T-cell (primary cell): ENCODE data around the gene ACTL6B. TPM values are rescaled to one million over a fixed set of nuclear protein-coding genes. Genes with fewer than 3 reads are reported as not detected.

Experiments
- ATAC-seq, 4 experiments: fragments of 200-7000 bp in 3 of 4; fragments of 150-1000 bp in 1 of 4; cut with Tn5 transposase; replicated peaks in 1 of 4; 1 replicate in 3 of 4; 2 replicates in 1 of 4; pipeline ENCODE4 v1.10.0; 2021; ENCODE audit warnings: moderate library complexity in 3 of 4, mild to moderate bottlenecking in 2 of 4, moderate number of reproducible peaks in 1 of 4
- CTCF ChIA-PET, 2 donors: fragments of 300-600 bp; sonication (Branson Sonifier 250); formaldehyde crosslinking; loops; one replicate each; lab custom pipeline; 2022; ENCODE audit warnings: antibody characterized with exemption in 2 of 2; lab: Charles Lee
- POLR2A ChIA-PET, 2 donors: fragments of 300-600 bp; sonication (Branson Sonifier 250); formaldehyde crosslinking; loops; one replicate each; lab custom pipeline; 2022; ENCODE audit warnings: antibody characterized with exemption in 2 of 2; lab: Charles Lee
- DNase-seq, 35 experiments: peaks; one replicate each; pipeline versions ENCODE4 v3.0.0 to v3.0.0-alpha.2; 2013 to 2023
- H3K27ac ChIP-seq: one replicate; pipeline ENCODE4 v1.5.1; 2013; ENCODE audit warnings: low read length
- H3K27me3 ChIP-seq, 2 experiments: replicated peaks in 1 of 2; 1 replicate in 1 of 2; 2 replicates in 1 of 2; pipeline versions ENCODE4 v1.6.1 to v1.7.0; 2013; ENCODE audit warnings: low read length in 1 of 2, mixed read lengths in 1 of 2; ENCODE audit not compliant: control insufficient read depth in 2 of 2, insufficient read depth in 2 of 2; ENCODE audit errors: extremely low read depth in 1 of 2
- H3K36me3 ChIP-seq, 2 donors: 1 replicate in 1 of 2; 2 replicates in 1 of 2; pipeline versions ENCODE4 v1.6.1 to v1.7.0; 2013; ENCODE audit warnings: low read length in 1 of 2; ENCODE audit not compliant: control insufficient read depth in 2 of 2, insufficient read depth in 1 of 2; ENCODE audit errors: extremely low read depth in 1 of 2
- H3K4me1 ChIP-seq, 2 experiments: 1 replicate in 1 of 2; 2 replicates in 1 of 2; pipeline versions ENCODE4 v1.6.1 to v1.7.0; 2013; ENCODE audit warnings: low read length in 2 of 2, mixed read lengths in 1 of 2; ENCODE audit not compliant: insufficient read depth in 2 of 2, control insufficient read depth in 1 of 2; ENCODE audit errors: extremely low read depth in 1 of 2
- H3K4me3 ChIP-seq, 2 donors: 1 replicate in 1 of 2; 2 replicates in 1 of 2; pipeline versions ENCODE4 v1.5.1 to v1.7.0; 2013; ENCODE audit warnings: mild to moderate bottlenecking in 2 of 2, low read length in 1 of 2, moderate library complexity in 1 of 2; ENCODE audit not compliant: control insufficient read depth in 1 of 2; ENCODE audit errors: extremely low read depth in 1 of 2
- H3K9me3 ChIP-seq: 2 replicates; pipeline ENCODE4 v1.7.0; 2013
- H3K27ac Mint-ChIP-seq, 2 donors: one replicate each; pipeline ENCODE4 v1.8.0; 2020 to 2021; ENCODE audit warnings: mild to moderate bottlenecking in 2 of 2, mixed read lengths in 2 of 2
- H3K27me3 Mint-ChIP-seq, 2 donors: one replicate each; pipeline ENCODE4 v1.8.0; 2021 to 2022; ENCODE audit warnings: mixed read lengths in 2 of 2
- H3K36me3 Mint-ChIP-seq: one replicate; pipeline ENCODE4 v1.8.0; 2021; ENCODE audit warnings: mixed read lengths
- H3K4me1 Mint-ChIP-seq, 3 donors: one replicate each; pipeline ENCODE4 v1.8.0; 2020 to 2022; ENCODE audit warnings: mixed read lengths in 3 of 3, mild to moderate bottlenecking in 1 of 3
- H3K4me3 Mint-ChIP-seq, 3 donors: one replicate each; pipeline ENCODE4 v1.8.0; 2020 to 2022; ENCODE audit warnings: mild to moderate bottlenecking in 3 of 3, mixed read lengths in 3 of 3, moderate library complexity in 3 of 3
- H3K9me3 Mint-ChIP-seq, 3 donors: one replicate each; pipeline ENCODE4 v1.8.0; 2020 to 2022; ENCODE audit warnings: mixed read lengths in 3 of 3
- WGBS: methylation state at CpG from one replicate; pipeline ENCODE4 v1.1.5; 2013; ENCODE audit warnings: missing lambda C conversion rate; ENCODE audit not compliant: insufficient coverage; 5-methylcytosine and 5-hydroxymethylcytosine counted together
- total RNA-seq, 35 experiments: library from RNA in 6 of 35; stranded (reverse) in 6 of 35; fragments of 120-200 nt in 1 of 35; gene quantifications; one replicate each; pipeline versions ENCODE4 v1.2.1 to v1.2.4 and lab custom pipeline; 2013 to 2026

The ACTL6B gene
- total RNA-seq, 5 donors from 2014 or later (not counting 1 experiment from before 2014, with no cell fraction given) = not detected

DNA sequence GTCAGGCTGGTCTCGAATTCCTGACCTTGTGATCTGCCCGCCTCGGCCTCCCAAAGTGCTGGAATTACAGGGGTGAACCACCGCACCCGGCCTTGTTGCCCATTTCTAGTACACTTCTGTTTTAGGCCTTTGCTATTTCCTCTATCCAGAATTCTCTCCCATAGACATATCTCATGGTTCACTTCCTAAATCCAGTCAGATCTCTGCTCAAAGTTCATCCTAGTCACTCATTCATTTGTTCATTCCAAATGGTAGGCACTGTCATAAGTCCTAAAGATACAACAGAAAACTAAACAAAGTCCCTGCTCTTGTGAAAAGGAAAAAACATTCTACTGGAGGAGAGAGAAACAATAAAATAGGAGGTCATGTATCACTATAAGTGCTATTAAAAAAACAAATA, 46.3 kb downstream of the ACTL6B start:
- H3K27me3 ChIP-seq = peaks cover 0 to 3% of the 10 kb centered on the region in 2 experiments
- H3K9me3 ChIP-seq = no peaks in the 10 kb centered on the region
- H3K27ac Mint-ChIP-seq = peak overlapping the region in 1 of 2 donors; percentile 47
- H3K27ac ChIP-seq = no peak overlapping the region
- H3K4me1 ChIP-seq = peaks cover 13 to 41% of the 10 kb centered on the region in 2 experiments
- no peak overlapping the region for H3K4me3 ChIP-seq
- DNase-seq (no peak), ATAC-seq (no peak)
- H3K9me3 Mint-ChIP-seq = no peaks in the 10 kb centered on the region
- POLR2A ChIA-PET = interaction anchor here in 1 of 2 donors (0.6 kb wide), 1 partner anchor 26 kb away, joined by 8 read pairs; no protein-coding TSS in a partner anchor
- H3K36me3 ChIP-seq = no peaks in the 10 kb centered on the region
- 91% methylated on average over 5 of the region's 5 CpGs for WGBS
- H3K4me1 Mint-ChIP-seq = peaks cover 23 to 37% (median 32%) of the 10 kb centered on the region in 3 donors
- peaks cover 3% of the 10 kb centered on the region for H3K36me3 Mint-ChIP-seq
- CTCF ChIA-PET = interaction anchor here in 1 of 2 donors (0.7 kb wide), 1 partner anchor 25 kb away, joined by 5 read pairs; no protein-coding TSS in a partner anchor
- H3K27me3 Mint-ChIP-seq = no peaks in the 10 kb centered on the region
- H3K4me3 Mint-ChIP-seq = no peak overlapping the region

GRCh38 chr7:100607111-100607510, 49.1 kb downstream of the ACTL6B start:
- H3K27ac Mint-ChIP-seq = peak overlapping the region in 1 of 2 donors; percentile 25
- peaks cover 16 to 29% (median 20%) of the 10 kb centered on the region in 3 donors for H3K4me1 Mint-ChIP-seq
- H3K4me1 ChIP-seq = peaks cover 11 to 34% of the 10 kb centered on the region in 2 experiments
- WGBS = 87% methylated on average over 4 of the region's 8 CpGs
- CTCF ChIA-PET = interaction anchor here in 1 of 2 donors (1.4 kb wide), 1 partner anchor 84 kb away, joined by 5 read pairs; no protein-coding TSS in a partner anchor
- ATAC-seq (no peak), DNase-seq (no peak)
- POLR2A ChIA-PET = no interaction called here
- H3K9me3 Mint-ChIP-seq = no peaks in the 10 kb centered on the region
- H3K27ac ChIP-seq = no peak overlapping the region
- peak overlapping the region in 1 of 3 donors; percentile 29 for H3K4me3 Mint-ChIP-seq
- H3K36me3 ChIP-seq = no peaks in the 10 kb centered on the region
- H3K4me3 ChIP-seq = no peak overlapping the region
- peaks cover 0 to 7% of the 10 kb centered on the region in 2 experiments for H3K27me3 ChIP-seq
- no peaks in the 10 kb centered on the region for H3K9me3 ChIP-seq
- H3K27me3 Mint-ChIP-seq = no peaks in the 10 kb centered on the region
- H3K36me3 Mint-ChIP-seq = no peaks in the 10 kb centered on the region

- H3K27ac Mint-ChIP-seq = peak overlapping the region in 1 of 2 donors; percentile 28
These were observed 49.9 kb downstream of the ACTL6B start for GRCh38 chr7:100606313-100606712.

GRCh38 chr7:100604976-100605911, 51.0 kb downstream of the ACTL6B start:
- DNase-seq (peak in 22 of 35 experiments; percentile 14 to 62 (median 40)), ATAC-seq (peak; percentile 2 to 35 (median 8))
- Histone ChIP-seq H3K27me3 (peaks cover 0 to 7% of the 10 kb centered on the region in 2 experiments), H3K4me3 (peak overlapping the region; percentile 84 to 88), H3K4me1 (peaks cover 11 to 30% of the 10 kb centered on the region in 2 experiments), H3K36me3 (no peaks in the 10 kb centered on the region), H3K27ac (no peak overlapping the region), H3K9me3 (no peaks in the 10 kb centered on the region)
- Mint-ChIP-seq H3K27ac (peak overlapping the region; percentile 57 to 73), H3K4me1 (peaks cover 13 to 23% (median 16%) of the 10 kb centered on the region in 3 donors), H3K4me3 (peak overlapping the region; percentile 79 to 90 (median 85)), H3K9me3 (no peaks in the 10 kb centered on the region), H3K36me3 (no peaks in the 10 kb centered on the region), H3K27me3 (no peaks in the 10 kb centered on the region)
- 1% methylated on average over 68 of the region's 68 CpGs for WGBS
- POLR2A ChIA-PET = interaction anchor here in 1 of 2 donors (0.6 kb wide), 1 partner anchor 35 kb away, joined by 4 read pairs; no protein-coding TSS in a partner anchor
- CTCF ChIA-PET = interaction anchor here (0.5 to 1.9 kb wide), 5 partner anchors 16 to 147 kb away, joined by 3 to 5 read pairs (median 5); no protein-coding TSS in a partner anchor

More at GRCh38 chr7:100606313-100606712, 49.9 kb downstream of the ACTL6B start:
- H3K27ac ChIP-seq = no peak overlapping the region
- POLR2A ChIA-PET = interaction anchor here in 1 of 2 donors (0.6 kb wide), 1 partner anchor 384 kb away, joined by 3 read pairs; no protein-coding TSS in a partner anchor
- DNase-seq (no peak), ATAC-seq (no peak)
- CTCF ChIA-PET = interaction anchor here (0.5 to 1.9 kb wide), 4 partner anchors 20 to 148 kb away, joined by 3 to 5 read pairs (median 5); partner anchors contain the start of gene FBXO24 (in 1 of the 2)
- no peaks in the 10 kb centered on the region for H3K27me3 Mint-ChIP-seq
- H3K36me3 Mint-ChIP-seq = no peaks in the 10 kb centered on the region
- peaks cover 16 to 25% (median 16%) of the 10 kb centered on the region in 3 donors for H3K4me1 Mint-ChIP-seq
- H3K27me3 ChIP-seq = peaks cover 0 to 7% of the 10 kb centered on the region in 2 experiments
- H3K4me3 Mint-ChIP-seq = peak overlapping the region; percentile 43 to 90 (median 79)
- H3K9me3 ChIP-seq = no peaks in the 10 kb centered on the region
- H3K9me3 Mint-ChIP-seq = no peaks in the 10 kb centered on the region
- 91% methylated on average over 6 of the region's 12 CpGs for WGBS
- no peaks in the 10 kb centered on the region for H3K36me3 ChIP-seq
- H3K4me3 ChIP-seq = no peak overlapping the region
- peaks cover 11 to 32% of the 10 kb centered on the region in 2 experiments for H3K4me1 ChIP-seq

DNA sequence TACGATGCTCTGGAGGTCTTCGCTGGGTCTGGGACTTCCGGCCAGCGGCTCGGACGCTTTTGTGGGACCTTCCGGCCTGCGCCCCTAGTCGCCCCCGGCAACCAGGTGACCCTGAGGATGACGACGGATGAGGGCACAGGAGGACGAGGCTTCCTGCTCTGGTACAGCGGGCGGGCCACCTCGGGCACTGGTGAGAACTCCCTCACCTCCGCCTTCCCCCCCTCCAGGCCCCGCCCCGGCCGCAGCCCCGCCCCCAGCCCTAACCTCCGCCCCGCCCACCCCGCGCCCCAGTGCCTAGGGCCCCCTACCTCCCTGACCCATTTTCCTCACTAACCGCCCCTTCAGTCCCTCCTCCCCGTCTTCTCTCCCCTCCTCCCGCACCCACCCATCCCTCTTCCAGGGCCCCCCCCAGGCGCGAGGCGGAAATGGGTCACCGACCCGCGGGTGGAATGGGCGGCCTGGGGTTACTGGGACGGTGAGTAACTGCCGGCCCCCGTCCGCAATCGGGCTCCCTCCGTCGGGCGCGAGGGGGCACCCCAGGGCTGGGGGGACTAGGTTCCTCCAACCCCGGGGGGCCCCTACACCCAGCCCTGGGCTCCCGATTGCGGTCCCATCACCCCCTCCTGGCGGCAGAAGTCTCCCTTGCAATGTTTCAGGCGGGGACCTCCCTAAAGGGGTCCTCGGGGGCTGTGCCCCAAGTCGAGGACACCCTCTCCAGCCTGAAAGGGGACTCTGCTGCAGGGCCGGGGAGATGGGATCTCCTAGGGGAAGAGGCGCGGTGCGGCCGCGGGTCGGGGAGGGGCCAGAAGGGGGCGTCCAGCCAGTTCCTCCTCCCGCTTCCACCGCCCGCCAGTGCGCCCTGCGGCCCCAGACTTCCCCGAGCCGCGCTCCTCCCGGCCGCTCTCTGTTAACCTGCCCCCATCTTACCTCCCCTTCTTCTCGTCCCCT, 51.9 kb downstream of the ACTL6B start:
- Mint-ChIP-seq H3K27ac (peak overlapping the region; percentile 88 to 91), H3K27me3 (no peaks in the 10 kb centered on the region), H3K4me3 (peak overlapping the region; percentile 79 to 90 (median 85)), H3K4me1 (peaks cover 13 to 23% (median 16%) of the 10 kb centered on the region in 3 donors), H3K36me3 (no peaks in the 10 kb centered on the region), H3K9me3 (no peaks in the 10 kb centered on the region)
- DNase-seq (peak; percentile 35 to 82 (median 65)), ATAC-seq (peak; percentile 76 to 82 (median 78))
- under 1% methylated on average over 45 of the region's 70 CpGs for WGBS
- peaks cover 0 to 7% of the 10 kb centered on the region in 2 experiments for H3K27me3 ChIP-seq
- no peaks in the 10 kb centered on the region for H3K9me3 ChIP-seq
- POLR2A ChIA-PET = no interaction called here
- H3K4me3 ChIP-seq = peak overlapping the region; percentile 84 to 88
- CTCF ChIA-PET = interaction anchor here (0.6 to 1.9 kb wide), 4 partner anchors 16 to 109 kb away, joined by 3 to 5 read pairs (median 4); partner anchors contain the start of gene POP7 (in 1 of the 2)
- H3K4me1 ChIP-seq = peaks cover 11 to 30% of the 10 kb centered on the region in 2 experiments
- no peaks in the 10 kb centered on the region for H3K36me3 ChIP-seq
- peak overlapping the region; percentile 67 for H3K27ac ChIP-seq
